GM21723 (cell line): ENCODE measurements around the gene LEFTY2.
"Not testable (repeated sequence)": the region's sequence is repeated elsewhere in the genome, so short reads cannot be mapped to it uniquely, and the experiment has no call there.

Source experiments
- ATAC-seq: cut with Tn5 transposase; IDR thresholded peaks from one replicate; pipeline ENCODE4 v1.9.1; 2021; ENCODE audit warnings: mild to moderate bottlenecking, moderate library complexity; ENCODE audit not compliant: unreplicated experiment

The LEFTY2 gene

DNA sequence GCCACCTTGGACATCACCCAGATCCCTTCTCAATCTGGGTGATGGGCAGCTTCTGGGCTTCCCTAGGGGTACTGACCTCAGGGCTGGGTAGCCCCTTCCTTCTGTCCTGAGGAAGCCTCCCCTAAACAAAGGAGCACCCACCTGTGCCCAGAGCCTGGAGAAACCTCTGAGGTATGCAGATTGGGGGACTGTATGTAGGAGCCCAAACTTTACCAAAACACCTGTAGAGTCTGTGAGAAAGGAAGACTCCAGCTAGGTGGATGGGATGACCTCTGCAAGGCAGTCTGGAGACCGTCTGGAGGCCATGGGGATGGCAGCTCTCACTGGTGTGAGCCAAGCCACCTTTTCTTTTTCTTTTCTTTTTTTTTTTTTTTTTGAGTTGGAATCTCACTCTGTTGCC is 13.7 kb upstream of the LEFTY2 start:
- no peak for ATAC-seq

DNA sequence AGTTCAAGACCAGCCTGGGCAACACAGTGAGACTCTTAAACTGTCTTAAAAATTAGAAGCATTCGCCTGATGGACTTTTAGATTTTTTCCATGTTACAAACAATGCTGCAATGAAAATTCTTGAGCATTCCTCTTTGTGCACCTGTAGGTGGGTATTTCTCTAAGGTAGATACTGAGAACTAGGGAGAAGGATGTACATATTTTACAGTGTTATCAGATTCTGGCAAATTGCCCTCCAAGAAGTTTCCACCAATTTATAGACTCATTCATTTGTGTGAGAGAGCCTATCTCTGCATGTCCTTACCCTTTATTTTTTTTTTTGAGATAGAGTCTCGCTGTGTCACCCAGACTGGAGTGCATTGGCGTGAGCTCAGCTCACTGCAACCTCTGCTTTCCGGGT is 12.3 kb upstream of the LEFTY2 start:
- no peak for ATAC-seq

DNA sequence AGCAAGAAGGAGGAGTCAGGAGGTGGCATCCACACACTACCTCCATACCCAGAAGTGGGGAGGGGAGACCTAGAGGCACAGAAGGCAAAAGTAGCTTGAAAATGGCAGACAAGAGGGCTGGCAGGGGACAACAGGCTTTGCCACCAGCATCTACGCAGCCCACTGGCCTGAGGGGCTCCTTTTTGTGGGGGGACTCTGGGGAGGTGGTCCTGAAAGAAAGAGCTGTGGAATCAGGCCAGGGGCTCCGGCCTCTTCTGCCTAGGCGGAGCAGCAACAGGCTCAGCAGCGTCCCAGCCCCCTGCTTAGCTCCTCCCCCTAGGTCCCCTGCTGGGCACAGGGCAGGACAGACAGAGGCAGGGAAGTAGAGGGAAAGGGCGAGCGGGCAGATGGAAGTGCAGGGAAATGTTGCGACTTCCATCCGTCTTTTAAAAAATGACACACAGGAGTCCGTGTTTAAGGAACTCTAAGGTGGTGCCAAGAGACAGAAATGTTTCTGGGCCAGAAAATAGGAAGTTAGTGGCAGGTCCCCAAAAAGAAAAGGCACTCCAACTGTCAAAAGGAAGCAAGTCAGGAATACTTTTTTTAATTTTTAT is 10.0 kb upstream of the LEFTY2 start:
- no peak for ATAC-seq

DNA sequence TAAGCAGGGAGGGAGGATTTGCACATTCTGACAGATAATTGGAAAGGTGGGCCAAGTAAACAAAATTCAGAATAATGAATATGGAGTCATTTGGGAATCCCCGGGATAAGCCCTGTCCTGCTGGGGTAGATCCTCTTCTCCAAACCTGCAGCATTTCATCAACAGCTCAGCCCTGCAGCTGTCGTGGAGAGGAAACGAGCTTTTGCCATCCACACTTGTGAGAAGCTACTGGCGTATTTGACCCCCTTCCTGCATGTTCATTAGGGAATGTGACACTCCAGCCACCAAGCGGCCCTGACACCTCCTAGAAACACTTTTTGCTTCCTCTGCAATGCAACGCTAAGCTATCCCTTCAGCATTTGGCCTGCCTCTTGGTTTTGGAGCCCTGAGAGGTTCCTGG is 8.0 kb upstream of the LEFTY2 start:
- ATAC-seq: no peak

DNA sequence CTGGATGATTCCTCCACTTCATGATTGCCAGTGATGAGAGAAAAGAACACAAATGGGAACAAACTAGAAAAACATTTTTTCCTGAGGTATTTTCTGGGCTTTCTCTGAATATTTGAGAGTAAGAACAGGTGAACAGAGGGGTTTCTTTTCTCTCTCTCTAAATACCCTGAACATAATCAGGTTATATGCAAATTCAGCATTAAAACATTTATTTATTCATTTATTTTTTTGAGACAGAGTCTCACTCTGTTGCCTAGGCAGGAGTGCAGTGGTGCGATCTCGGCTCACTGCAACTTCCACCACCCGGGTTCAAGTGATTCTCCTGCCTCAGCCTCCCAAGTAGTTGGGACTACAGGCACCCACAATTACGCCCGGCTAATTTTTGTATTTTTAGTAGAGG is 5.8 kb upstream of the LEFTY2 start:
- no peak for ATAC-seq

DNA sequence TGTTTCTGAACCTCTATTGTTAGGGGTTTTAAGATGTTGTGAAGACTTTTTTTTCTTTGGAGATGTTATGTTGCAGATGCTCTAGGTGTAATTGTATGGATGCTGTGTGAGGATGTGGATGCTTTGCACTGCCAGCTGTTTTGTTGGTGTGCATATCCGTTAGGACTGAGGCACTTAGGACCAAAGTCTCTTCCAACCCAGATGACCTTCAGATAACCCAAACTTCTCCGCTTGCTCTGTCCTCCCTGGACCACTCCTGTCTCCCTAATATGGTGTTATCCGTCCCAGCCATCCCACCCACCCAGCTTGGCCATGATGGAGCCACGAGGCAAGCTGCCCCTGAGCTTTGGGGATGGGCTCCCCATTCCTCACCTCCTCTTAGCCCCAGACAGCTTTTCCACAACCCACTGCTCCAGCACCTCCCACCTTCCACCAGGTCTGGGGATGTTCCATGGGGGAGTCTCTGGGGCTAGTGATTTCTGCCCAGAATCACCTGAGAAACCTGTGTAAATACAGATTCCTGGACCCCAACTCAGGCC is 5.1 kb upstream of the LEFTY2 start:
- ATAC-seq: no peak

DNA sequence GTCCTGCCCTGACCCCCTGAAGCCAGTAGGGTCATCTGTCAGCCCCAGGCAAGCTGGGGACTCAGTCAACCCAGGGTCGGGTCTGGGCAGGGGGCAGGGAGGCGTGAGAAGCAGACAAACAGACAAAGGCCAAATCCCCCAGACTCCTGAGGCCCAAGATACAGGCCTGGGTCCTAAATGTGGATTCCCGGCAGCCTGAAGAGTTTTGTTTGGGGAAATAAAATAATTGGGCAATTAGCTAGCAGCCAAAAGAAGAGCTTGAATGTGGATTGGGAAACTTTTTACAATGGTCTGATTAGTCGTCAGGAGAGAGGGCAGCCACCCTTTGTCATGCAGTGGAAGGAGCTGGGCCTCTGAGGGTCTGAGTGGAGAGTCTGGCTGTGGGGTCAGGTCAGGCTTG is 4.5 kb upstream of the LEFTY2 start:
- ATAC-seq: no peak

DNA sequence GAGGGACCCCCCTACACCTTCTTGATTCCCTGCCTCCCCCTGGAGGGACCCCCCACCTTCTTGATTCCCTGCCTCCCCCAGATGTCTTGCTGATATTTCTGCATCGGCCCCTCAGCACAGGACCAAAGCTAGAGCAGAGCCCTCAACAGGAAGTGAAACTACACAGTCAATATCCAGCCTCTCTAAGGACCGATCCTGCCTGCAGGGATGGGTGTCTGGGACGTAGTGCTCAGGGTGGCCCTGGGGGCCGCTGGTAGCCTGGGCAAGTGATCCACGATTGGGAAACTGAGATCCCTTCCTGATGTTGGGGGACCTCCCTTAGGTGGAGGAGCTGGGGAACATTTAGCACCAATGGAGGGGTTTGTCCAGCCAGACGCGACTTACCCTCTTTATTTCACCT is 3.9 kb upstream of the LEFTY2 start:
- ATAC-seq: peak; percentile 52

DNA sequence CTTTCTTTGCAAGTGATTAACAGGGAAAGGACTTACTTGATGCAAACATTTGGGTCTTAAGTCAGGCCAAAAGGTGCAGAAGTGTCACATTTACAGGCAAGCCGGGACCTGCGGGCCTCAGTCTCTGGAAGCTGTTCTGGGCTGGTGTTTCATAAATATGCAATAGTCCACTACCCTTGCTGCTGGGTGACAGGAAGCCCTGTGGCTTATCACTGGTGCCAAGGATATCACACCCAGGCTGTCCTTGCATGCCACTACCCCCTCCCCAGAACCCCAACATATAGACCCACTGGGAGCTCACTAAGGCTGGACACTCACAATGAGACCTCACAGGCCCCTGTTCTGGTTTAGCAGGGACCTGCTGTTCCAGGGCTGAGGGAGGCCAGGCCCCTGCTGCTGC is 3.4 kb upstream of the LEFTY2 start:
- no peak for ATAC-seq

DNA sequence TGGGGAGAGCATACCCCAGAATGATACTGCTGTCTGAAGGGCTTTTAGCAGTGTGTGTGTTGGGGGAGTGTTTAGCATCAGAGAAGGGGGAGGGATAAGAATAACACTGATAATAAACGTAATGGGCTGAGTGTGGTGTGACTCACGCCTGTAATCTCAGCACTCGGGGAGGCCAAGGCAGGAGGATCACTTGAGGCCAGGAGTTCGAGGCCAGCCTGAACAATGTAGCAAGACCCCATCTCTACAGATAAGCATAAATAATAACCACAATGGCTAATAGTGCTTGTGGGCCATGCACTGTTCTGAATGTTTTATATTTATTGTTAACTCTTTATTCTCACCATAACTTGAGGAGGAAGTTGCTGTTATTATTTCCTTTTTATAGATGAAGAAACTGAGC is 2.6 kb upstream of the LEFTY2 start:
- ATAC-seq: no peak

DNA sequence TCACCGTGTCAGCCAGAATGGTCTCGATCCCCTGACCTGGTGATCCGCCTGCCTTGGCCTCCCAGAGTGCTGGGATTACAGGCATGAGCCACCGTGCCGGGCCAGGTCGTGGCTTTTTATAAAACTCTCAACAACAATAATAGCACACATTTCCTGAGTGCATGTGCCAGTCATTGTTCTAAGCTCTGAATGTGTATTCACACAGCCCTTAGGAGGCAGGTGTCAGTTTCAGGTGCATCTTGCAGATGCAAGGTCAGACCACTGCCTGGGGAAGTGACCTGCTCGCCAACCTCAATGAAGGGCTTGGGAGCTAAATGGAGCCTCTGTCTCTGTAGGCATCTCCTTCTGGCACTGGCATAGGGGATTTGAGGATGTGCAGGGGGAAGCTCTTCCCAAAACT is 1.6 kb upstream of the LEFTY2 start:
- peak; percentile 90 for ATAC-seq

DNA sequence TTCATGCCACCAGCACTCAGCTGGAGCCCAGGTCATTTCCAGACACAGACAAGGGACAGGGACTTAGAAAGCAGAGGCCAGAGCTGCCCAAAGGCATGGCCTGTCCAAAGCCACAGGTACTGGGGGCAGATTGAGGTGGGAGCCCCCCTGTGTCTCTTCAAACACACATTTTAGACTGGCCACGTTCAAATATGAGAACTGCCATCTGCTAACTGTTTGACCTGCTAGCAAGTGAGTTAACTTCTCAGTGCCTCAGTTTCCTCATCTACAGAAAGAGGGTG is 862 bp upstream of the LEFTY2 start:
- no peak for ATAC-seq

DNA sequence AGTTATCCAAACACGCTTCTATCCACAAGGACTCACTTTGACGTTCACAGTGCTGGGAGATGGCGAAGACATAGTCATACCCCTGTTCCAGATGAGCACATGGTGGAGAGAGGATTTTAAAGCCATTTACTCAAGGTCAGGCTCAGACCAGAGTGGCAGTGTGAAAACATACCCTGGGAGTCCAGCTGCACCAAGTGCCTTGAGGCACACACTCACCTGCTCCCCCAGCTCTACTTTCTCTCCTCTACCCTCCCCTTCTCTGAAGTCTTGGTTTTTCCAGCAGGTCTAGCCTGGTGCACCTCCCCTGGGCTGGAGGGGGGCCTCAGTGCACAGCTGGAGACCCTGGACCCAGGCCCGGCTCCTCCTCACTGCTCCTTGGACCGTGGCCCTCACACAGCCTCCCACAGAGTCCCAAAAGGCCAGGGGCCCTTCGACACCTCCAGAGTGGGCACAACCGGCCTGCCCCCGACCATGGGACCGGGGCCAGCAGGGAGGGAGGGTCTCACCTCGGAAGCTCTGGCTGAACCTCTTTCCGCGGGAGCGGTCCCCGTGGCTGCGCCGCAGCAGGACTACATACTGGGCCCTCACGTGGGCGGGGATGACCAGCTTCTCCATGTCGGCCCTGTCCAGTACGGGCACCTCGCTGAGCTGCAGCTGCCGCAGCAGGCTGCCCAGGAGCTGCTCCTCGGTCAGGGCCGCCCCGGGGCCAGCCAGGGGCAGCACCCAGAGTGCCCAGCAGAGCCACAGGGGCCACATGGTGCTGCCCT is 452 bp downstream of the LEFTY2 start:
- no peak for ATAC-seq

DNA sequence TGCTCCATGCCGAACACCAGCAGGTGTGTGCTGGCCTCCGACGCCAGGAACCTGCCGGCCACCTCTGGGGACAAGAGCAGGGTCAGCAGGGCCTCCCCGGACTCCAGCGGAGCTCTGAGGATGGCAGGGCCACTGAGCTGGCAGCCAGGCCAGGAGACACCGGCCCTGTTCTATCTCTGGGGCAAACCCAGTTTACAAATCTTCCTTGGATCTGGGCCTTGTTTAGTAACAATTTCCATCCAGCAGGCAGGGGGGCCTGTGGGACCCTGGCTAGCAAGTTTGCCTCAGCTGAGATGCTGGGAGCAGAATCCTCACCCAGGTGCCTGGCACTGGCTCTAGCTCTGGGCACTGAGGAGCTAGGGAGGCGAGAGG is 1.1 kb downstream of the LEFTY2 start:
- ATAC-seq: not testable (repeated sequence)

DNA sequence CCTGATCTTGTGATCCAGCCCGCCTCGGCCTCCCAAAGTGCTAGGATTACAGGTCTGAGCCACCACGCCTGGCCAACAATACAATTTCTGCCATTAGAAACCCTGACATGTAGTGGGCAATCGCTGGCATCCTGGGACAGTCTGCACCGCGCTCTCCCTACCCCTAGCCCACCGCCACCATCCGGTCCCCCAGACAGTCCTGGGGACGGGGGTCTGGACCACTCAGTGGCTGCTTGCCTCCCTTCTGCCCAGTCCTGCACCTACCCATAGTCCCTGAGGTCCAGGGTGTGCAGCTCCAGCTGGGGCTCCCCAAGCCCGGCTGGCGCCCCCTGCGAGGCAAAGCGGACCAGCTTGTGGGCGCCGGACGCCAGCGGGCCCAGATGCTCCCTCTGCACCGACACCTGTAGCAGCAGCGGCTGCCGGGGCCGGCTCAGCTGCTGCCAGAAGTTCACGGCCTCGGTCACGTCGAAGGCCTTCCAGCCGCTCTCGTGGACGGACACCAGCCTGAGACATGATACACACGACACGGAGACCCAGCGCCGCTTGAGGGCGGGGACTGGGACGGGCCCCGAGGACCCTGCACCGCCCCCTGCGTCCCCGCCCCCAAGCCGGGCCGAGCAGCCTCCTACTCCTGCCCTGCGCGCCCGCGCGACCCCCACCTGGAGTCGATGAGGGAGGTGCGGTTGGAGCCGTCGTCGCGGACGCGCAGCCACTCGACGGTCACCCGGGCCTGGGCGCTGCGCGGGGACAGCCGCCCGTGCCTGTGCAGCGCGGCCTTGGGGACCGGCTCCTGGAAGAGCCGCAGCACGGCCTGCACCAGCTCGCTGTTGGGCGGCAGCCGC is 1.7 kb downstream of the LEFTY2 start:
- not testable (repeated sequence) for ATAC-seq

DNA sequence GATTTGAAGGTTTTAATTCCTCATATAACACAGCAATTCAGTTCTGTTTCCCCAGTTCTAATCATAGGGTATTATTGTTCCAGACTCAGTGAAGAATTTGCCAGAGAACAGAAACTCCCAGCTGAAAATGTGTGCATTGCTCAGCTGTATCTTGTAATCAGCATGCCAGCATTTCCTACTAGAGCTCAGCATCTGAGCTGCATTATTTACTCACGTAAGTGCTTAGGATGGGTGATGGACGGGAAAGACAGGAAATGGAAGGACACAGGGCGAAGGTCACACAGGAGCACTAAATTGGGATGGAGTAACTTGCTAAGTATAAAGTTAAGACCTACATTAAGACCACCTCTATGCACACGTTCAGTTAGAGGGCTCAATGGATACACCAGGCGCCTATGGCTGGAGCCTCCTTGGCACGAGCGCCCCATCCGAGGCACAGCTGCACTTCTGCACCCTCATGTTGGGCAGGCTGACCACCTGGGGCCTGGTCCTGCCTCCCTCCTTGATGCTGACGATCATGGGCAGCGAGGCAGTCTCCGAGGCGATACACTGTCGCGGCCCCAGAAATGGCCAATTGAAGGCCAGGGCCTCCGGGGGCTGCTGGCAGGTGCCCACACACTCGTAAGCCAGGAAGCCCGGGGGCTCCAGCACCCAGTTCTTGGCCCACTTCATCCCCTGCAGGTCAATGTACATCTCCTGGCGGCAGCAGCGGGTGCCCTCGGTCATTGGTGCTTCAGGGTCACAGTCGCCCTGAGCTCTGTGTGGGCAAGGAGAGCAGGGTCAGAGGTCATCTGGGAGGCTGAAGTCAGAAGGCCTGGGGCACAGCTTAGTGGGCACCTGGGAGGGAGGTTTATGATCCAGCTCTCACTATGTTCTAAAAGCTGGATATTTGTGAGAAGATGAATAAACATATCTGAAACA is 3.7 kb downstream of the LEFTY2 start:
- no peak for ATAC-seq

DNA sequence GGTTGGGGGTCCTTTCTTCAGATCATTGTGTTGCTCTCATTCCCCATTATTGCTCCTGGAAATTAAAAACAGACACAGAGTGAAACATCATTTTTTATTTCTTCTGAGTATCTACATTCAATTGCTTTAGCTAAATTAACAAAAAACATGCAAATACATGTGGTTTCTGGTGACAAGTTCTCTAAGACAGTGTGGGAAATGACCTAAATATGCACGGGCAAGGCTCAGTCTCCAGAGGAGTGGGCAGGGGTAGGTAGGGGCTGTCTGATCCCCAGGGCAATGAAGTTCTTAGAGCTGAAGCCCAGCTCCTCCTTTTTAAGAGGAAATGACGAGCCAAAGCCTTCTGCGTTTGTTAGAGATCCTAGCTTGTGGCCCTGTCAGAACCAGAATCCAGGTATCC is 4.5 kb downstream of the LEFTY2 start:
- ATAC-seq: no peak

DNA sequence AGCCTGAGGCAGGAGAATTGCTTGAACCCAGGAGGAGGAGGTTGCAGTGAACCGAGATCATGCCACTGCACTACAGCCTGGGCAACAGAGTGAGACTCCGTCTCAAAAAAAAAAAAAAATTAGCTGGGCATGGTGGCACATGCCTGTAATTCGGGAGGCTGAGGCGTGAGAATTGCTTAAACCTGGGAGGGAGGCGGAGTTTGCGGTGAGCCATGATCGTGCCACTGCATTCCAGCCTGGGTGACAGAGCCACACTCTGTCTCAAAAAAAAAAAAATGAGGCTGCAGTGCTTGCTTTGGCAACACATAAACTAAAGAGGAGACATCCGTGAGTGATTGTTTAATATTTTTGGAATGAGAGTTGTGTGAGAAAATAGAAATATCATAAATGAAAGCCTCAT is 4.9 kb downstream of the LEFTY2 start:
- ATAC-seq: not testable (repeated sequence)

DNA sequence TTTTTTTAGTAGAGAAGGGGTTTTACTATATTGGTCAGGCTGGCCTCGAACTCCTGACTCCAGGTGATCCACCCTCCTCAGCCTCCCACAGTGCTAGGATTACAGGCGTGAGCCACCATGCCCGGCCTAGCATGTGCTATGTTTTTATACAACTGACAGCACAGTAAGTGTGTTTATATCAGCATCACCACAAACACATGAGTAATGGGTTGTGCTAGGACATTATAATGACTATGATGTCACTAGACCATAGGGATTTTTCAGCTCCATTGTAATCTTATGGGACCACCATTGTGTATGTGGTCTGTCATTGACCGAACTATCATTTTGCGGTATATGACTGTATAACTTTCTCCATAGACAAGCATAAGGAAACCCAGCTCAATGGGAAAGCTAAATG is 6.3 kb downstream of the LEFTY2 start:
- ATAC-seq: no peak

DNA sequence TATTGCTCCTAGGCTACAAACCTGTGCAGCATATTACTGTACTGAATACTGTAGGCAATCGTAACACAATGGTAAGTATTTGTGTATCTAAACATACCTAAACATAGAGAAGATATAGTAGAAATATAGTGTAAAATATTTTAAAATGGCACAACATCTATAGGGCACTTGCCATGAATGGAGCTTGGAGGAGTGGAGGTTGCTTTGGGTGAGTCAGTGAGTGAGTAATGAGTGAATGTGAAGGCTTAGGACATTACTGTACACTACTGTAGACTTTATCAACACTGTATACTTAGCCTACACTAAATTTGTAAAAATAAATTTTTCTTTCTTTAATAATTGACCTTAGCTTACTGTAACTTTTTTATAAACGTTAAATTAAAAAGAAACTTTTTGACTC is 7.9 kb downstream of the LEFTY2 start:
- ATAC-seq: no peak
